ENCODE measurements around the gene STK25.
"Not testable (repeated sequence)": the region's sequence is repeated elsewhere in the genome, so short reads cannot be mapped to it uniquely, and the experiment has no call there.

The STK25 gene

GRCh38 chr2:241507430-241508239 is 749 bp downstream of the STK25 start:
- DNase-seq (ENCODE audit: low read depth in 2 of 2), result peak; percentile 9 to 12

- DNase-seq (ENCODE audit: low read depth in 2 of 2), result no peak
Observed at GRCh38 chr2:241506793-241507429, 1.5 kb downstream of the STK25 start.

GRCh38 chr2:241506317-241506716 is 2.1 kb downstream of the STK25 start:
- not testable (repeated sequence) for DNase-seq (ENCODE audit: low read depth in 2 of 2)

- no peak for DNase-seq (ENCODE audit: low read depth in 2 of 2)
Observed at GRCh38 chr2:241505781-241506201, 2.6 kb downstream of the STK25 start.

- DNase-seq (ENCODE audit: low read depth in 2 of 2), result no peak
Observed at GRCh38 chr2:241505086-241505780, 3.2 kb downstream of the STK25 start.

- no peak for DNase-seq (ENCODE audit: low read depth in 2 of 2)
Observed at GRCh38 chr2:241503776-241504392, 4.5 kb downstream of the STK25 start.

GRCh38 chr2:241502281-241502680 is 6.1 kb downstream of the STK25 start:
- DNase-seq (ENCODE audit: low read depth in 2 of 2), result no peak

GRCh38 chr2:241501551-241501950 is 6.8 kb downstream of the STK25 start:
- no peak for DNase-seq (ENCODE audit: low read depth in 2 of 2)

- no peak for DNase-seq (ENCODE audit: low read depth in 2 of 2)
Observed at GRCh38 chr2:241501099-241501541, 7.3 kb downstream of the STK25 start.

GRCh38 chr2:241500431-241500975 is 7.9 kb downstream of the STK25 start:
- no peak for DNase-seq (ENCODE audit: low read depth in 2 of 2)

GRCh38 chr2:241500016-241500415 is 8.4 kb downstream of the STK25 start:
- no peak for DNase-seq (ENCODE audit: low read depth in 2 of 2)

- no peak for DNase-seq (ENCODE audit: low read depth in 2 of 2)
Observed at GRCh38 chr2:241499146-241499965, 9.0 kb downstream of the STK25 start.

- DNase-seq (ENCODE audit: low read depth in 2 of 2), result no peak
Observed at GRCh38 chr2:241498115-241499070, 10.0 kb downstream of the STK25 start.

- no peak for DNase-seq (ENCODE audit: low read depth in 2 of 2)
Observed at GRCh38 chr2:241496904-241497877, 11.2 kb downstream of the STK25 start.

GRCh38 chr2:241496003-241496707 is 12.2 kb downstream of the STK25 start:
- no peak for DNase-seq (ENCODE audit: low read depth in 2 of 2)

GRCh38 chr2:241495172-241496002 is 13.0 kb downstream of the STK25 start:
- no peak for DNase-seq (ENCODE audit: low read depth in 2 of 2)

- DNase-seq (ENCODE audit: low read depth in 2 of 2), result no peak
Observed at GRCh38 chr2:241494311-241494908, 14.0 kb downstream of the STK25 start.
